ENCODE measurements around the gene TMEM139.
A peak's percentile ranks its signal among the peaks of the same experiment; 100 is the strongest.
"Not testable (repeated sequence)": the region's sequence is repeated elsewhere in the genome, so short reads cannot be mapped to it uniquely, and the experiment has no call there.

Gene TMEM139

GRCh38 chr7:143256325-143256724 is 28.4 kb upstream of the TMEM139 start:
- no peak for TF ChIP-seq CTBP1 (IDR thresholded peaks at IDR 0.05; ENCODE audit: borderline replicate concordance)
- no peak for TF ChIP-seq ELF4 (IDR thresholded peaks at IDR 0.05)
- no peak for DNase-seq (ENCODE audit: extremely low spot score)
- ChIA-PET POLR2A (no interaction called here), CTCF (interaction anchor here (1.4 kb wide), 1 partner anchor 16 kb away, joined by 3 read pairs; no protein-coding TSS in a partner anchor)

GRCh38 chr7:143256932-143257331 is 27.8 kb upstream of the TMEM139 start:
- ChIA-PET POLR2A (no interaction called here), CTCF (interaction anchor here (0.6 to 1.4 kb wide), 3 partner anchors 17 to 1122 kb away, joined by 3 to 4 read pairs (median 3); no protein-coding TSS in a partner anchor)
- TF ChIP-seq SUZ12 (IDR thresholded peaks at IDR 0.05): no peak
- TF ChIP-seq FOXA1 (IDR thresholded peaks at IDR 0.05): no peak
- TF ChIP-seq ZNF384 (IDR thresholded peaks at IDR 0.05): no peak
- TF ChIP-seq TARDBP (IDR thresholded peaks at IDR 0.05): no peak
- TF ChIP-seq BHLHE40 (IDR thresholded peaks at IDR 0.05; ENCODE audit: borderline replicate concordance): no peak
- no peak for TF ChIP-seq ELF4 (IDR thresholded peaks at IDR 0.05)
- TF ChIP-seq CTBP1 (IDR thresholded peaks at IDR 0.05; ENCODE audit: borderline replicate concordance): no peak
- DNase-seq (ENCODE audit: extremely low spot score): no peak

- ChIA-PET CTCF (interaction anchor here (0.6 to 0.7 kb wide), 2 partner anchors 52 to 1122 kb away, joined by 3 to 4 read pairs; no protein-coding TSS in a partner anchor), POLR2A (no interaction called here)
- TF ChIP-seq TARDBP (IDR thresholded peaks at IDR 0.05) (no peak), FOXA1 (IDR thresholded peaks at IDR 0.05) (no peak), FOXM1 (IDR thresholded peaks at IDR 0.05; ENCODE audit: borderline replicate concordance) (no peak), SUZ12 (IDR thresholded peaks at IDR 0.05) (no peak), L3MBTL2 (conservative IDR thresholded peaks at IDR 0.05) (no peak), FOXK2 (IDR thresholded peaks at IDR 0.05) (no peak), CTBP1 (IDR thresholded peaks at IDR 0.05; ENCODE audit: borderline replicate concordance) (no peak), PKNOX1 (IDR thresholded peaks at IDR 0.05) (no peak), ZNF384 (IDR thresholded peaks at IDR 0.05) (no peak), NFRKB (IDR thresholded peaks at IDR 0.05) (no peak), LEF1 (IDR thresholded peaks at IDR 0.05; ENCODE audit: borderline replicate concordance) (no peak), SP1 (IDR thresholded peaks at IDR 0.05) (no peak), BHLHE40 (IDR thresholded peaks at IDR 0.05; ENCODE audit: borderline replicate concordance) (no peak), ARNT (IDR thresholded peaks at IDR 0.05) (no peak), ELF4 (IDR thresholded peaks at IDR 0.05) (no peak)
- no peak for DNase-seq (ENCODE audit: extremely low spot score)
Measured at GRCh38 chr7:143257501-143257900, 27.3 kb upstream of the TMEM139 start.

- ChIA-PET POLR2A (no interaction called here), CTCF (interaction anchor here (1.0 kb wide), 1 partner anchor 18 kb away, joined by 4 read pairs; no protein-coding TSS in a partner anchor)
- no peak for TF ChIP-seq HDGF (IDR thresholded peaks at IDR 0.05; ENCODE audit: borderline replicate concordance)
- TF ChIP-seq TARDBP (IDR thresholded peaks at IDR 0.05): no peak
- no peak for TF ChIP-seq ARNT (IDR thresholded peaks at IDR 0.05)
- no peak for DNase-seq (ENCODE audit: extremely low spot score)
Measured at GRCh38 chr7:143258831-143259230, 25.9 kb upstream of the TMEM139 start.

- TF ChIP-seq ARNT (IDR thresholded peaks at IDR 0.05) (no peak), CTBP1 (IDR thresholded peaks at IDR 0.05; ENCODE audit: borderline replicate concordance) (no peak), SUZ12 (IDR thresholded peaks at IDR 0.05) (no peak), ELF4 (IDR thresholded peaks at IDR 0.05) (no peak), FOXM1 (IDR thresholded peaks at IDR 0.05; ENCODE audit: borderline replicate concordance) (no peak), PKNOX1 (IDR thresholded peaks at IDR 0.05) (no peak), ZNF384 (IDR thresholded peaks at IDR 0.05) (no peak), SP1 (IDR thresholded peaks at IDR 0.05) (no peak), NFRKB (IDR thresholded peaks at IDR 0.05) (no peak), L3MBTL2 (conservative IDR thresholded peaks at IDR 0.05) (no peak)
- no peak for DNase-seq (ENCODE audit: extremely low spot score)
- ChIA-PET CTCF (no interaction called here), POLR2A (no interaction called here)
Measured at GRCh38 chr7:143259765-143260164, 25.0 kb upstream of the TMEM139 start.

GRCh38 chr7:143261901-143262300 is 22.9 kb upstream of the TMEM139 start:
- TF ChIP-seq LEF1 (IDR thresholded peaks at IDR 0.05; ENCODE audit: borderline replicate concordance): no peak
- TF ChIP-seq TARDBP (IDR thresholded peaks at IDR 0.05): no peak
- no peak for TF ChIP-seq ARNT (IDR thresholded peaks at IDR 0.05)
- no peak for TF ChIP-seq HDGF (IDR thresholded peaks at IDR 0.05; ENCODE audit: borderline replicate concordance)
- TF ChIP-seq FOXK2 (IDR thresholded peaks at IDR 0.05): no peak
- TF ChIP-seq BHLHE40 (IDR thresholded peaks at IDR 0.05; ENCODE audit: borderline replicate concordance): no peak
- no peak for TF ChIP-seq ZNF384 (IDR thresholded peaks at IDR 0.05)
- TF ChIP-seq FOXA1 (IDR thresholded peaks at IDR 0.05): no peak
- TF ChIP-seq ELF4 (IDR thresholded peaks at IDR 0.05): no peak
- no peak for TF ChIP-seq SP1 (IDR thresholded peaks at IDR 0.05)
- no peak for TF ChIP-seq CTBP1 (IDR thresholded peaks at IDR 0.05; ENCODE audit: borderline replicate concordance)
- TF ChIP-seq L3MBTL2 (conservative IDR thresholded peaks at IDR 0.05): no peak
- TF ChIP-seq SUZ12 (IDR thresholded peaks at IDR 0.05): no peak
- no peak for DNase-seq (ENCODE audit: extremely low spot score)
- ChIA-PET CTCF (no interaction called here), POLR2A (no interaction called here)

GRCh38 chr7:143263266-143264195 is 21.2 kb upstream of the TMEM139 start, which contains the start of gene GSTK1:
Gene GSTK1 (plus strand): TSS chr7:143263441. CDS start chr7:143263514, 73 bp downstream.
- POLR2A ChIA-PET: interaction anchor here (0.6 to 2.5 kb wide), 19 partner anchors 8 to 224 kb away, joined by 3 to 29 read pairs (median 5); partner anchors contain the start of genes CASP2 and CLCN1
- CTCF ChIA-PET: interaction anchor here (0.5 to 1.0 kb wide), 3 partner anchors 23 to 37 kb away, joined by 3 to 5 read pairs (median 3); no protein-coding TSS in a partner anchor
- peak; percentile 90 for DNase-seq (ENCODE audit: extremely low spot score)

GRCh38 chr7:143264196-143264568 is 20.6 kb upstream of the TMEM139 start:
- DNase-seq (ENCODE audit: extremely low spot score); CTCF ChIA-PET: not testable (repeated sequence)
- POLR2A ChIA-PET: interaction anchor here (1.2 to 2.5 kb wide), 9 partner anchors 8 to 35 kb away, joined by 3 to 29 read pairs (median 7); partner anchors contain the start of gene CASP2

More at GRCh38 chr7:143263266-143264195, 21.2 kb upstream of the TMEM139 start, which contains the start of gene GSTK1:
- TF ChIP-seq FOXK2 (IDR thresholded peaks at IDR 0.05) (no peak), NFRKB (IDR thresholded peaks at IDR 0.05) (no peak), SUZ12 (IDR thresholded peaks at IDR 0.05) (no peak), HDGF (IDR thresholded peaks at IDR 0.05; ENCODE audit: borderline replicate concordance) (no peak), ZNF384 (IDR thresholded peaks at IDR 0.05) (no peak), ELF4 (IDR thresholded peaks at IDR 0.05) (peak; percentile 57), CTBP1 (IDR thresholded peaks at IDR 0.05; ENCODE audit: borderline replicate concordance) (no peak), L3MBTL2 (conservative IDR thresholded peaks at IDR 0.05) (peak; percentile 86)
